Neural progenitor cell (in vitro differentiated cells): ENCODE results near the gene CALCR. TPM values are rescaled to one million over a fixed set of nuclear protein-coding genes. Genes with fewer than 3 reads are reported as not detected.
"Not testable (repeated sequence)": the region's sequence is repeated elsewhere in the genome, so short reads cannot be mapped to it uniquely, and the experiment has no call there.

ENCODE experiments used
- DNase-seq: peaks from one replicate; pipeline ENCODE4 v3.0.0-alpha.2; 2016; ENCODE audit warnings: low spot score
- H2AFZ ChIP-seq: fragments of 200-600 bp; sonication (generic); replicated peaks from 2 replicates; pipeline ENCODE4 v1.6.1; 2016; ENCODE audit warnings: antibody characterized with exemption
- H3F3A ChIP-seq: fragments of 200-600 bp; sonication (generic); 2 replicates; pipeline ENCODE4 v1.6.1; 2016; ENCODE audit warnings: antibody characterized with exemption, low read depth
- H3K27ac ChIP-seq: fragments of 200-600 bp; sonication (generic); 2 replicates; pipeline ENCODE4 v1.5.1; 2016; ENCODE audit warnings: mild to moderate bottlenecking
- H3K27me3 ChIP-seq: fragments of 200-600 bp; sonication (generic); 2 replicates; pipeline ENCODE4 v1.6.1; 2016; ENCODE audit warnings: mild to moderate bottlenecking, moderate library complexity
- H3K36me3 ChIP-seq: fragments of 200-600 bp; sonication (generic); 2 replicates; pipeline ENCODE4 v1.5.1; 2016
- H3K4me1 ChIP-seq: fragments of 200-600 bp; sonication (generic); 2 replicates; pipeline ENCODE4 v1.6.1; 2016; ENCODE audit warnings: mixed run types
- H3K4me2 ChIP-seq: fragments of 200-600 bp; sonication (generic); 2 replicates; pipeline ENCODE4 v1.6.1; 2016
- H3K4me3 ChIP-seq: fragments of 200-600 bp; sonication (generic); 2 replicates; pipeline ENCODE4 v1.5.1; 2016
- H3K79me2 ChIP-seq: fragments of 200-600 bp; sonication (generic); 2 replicates; pipeline ENCODE4 v1.6.1; 2016; ENCODE audit warnings: low read depth
- H3K9ac ChIP-seq: fragments of 200-600 bp; sonication (generic); 2 replicates; pipeline ENCODE4 v1.6.1; 2016
- H3K9me3 ChIP-seq: fragments of 200-600 bp; sonication (generic); 2 replicates; pipeline ENCODE4 v1.5.1; 2016; ENCODE audit warnings: low read depth
- H4K20me1 ChIP-seq: fragments of 200-600 bp; sonication (generic); 2 replicates; pipeline ENCODE4 v1.6.1; 2016; ENCODE audit warnings: low read depth
- H3K27ac Mint-ChIP-seq: 3 replicates; pipeline ENCODE4 v1.8.0; 2021; ENCODE audit warnings: mixed read lengths
- H3K27me3 Mint-ChIP-seq: 2 replicates; pipeline ENCODE4 v1.8.0; 2022; ENCODE audit warnings: low read depth, mild to moderate bottlenecking, inconsistent platforms, moderate library complexity, mixed read lengths; ENCODE audit not compliant: insufficient read depth
- H3K36me3 Mint-ChIP-seq: 3 replicates; pipeline ENCODE4 v1.8.0; 2021; ENCODE audit warnings: mixed read lengths
- H3K4me1 Mint-ChIP-seq: 3 replicates; pipeline ENCODE4 v1.8.0; 2021; ENCODE audit warnings: mixed read lengths
- H3K4me3 Mint-ChIP-seq: 3 replicates; pipeline ENCODE4 v1.8.0; 2021; ENCODE audit warnings: mild to moderate bottlenecking, moderate library complexity, mixed read lengths
- H3K9me3 Mint-ChIP-seq: 3 replicates; pipeline ENCODE4 v1.8.0; 2020; ENCODE audit warnings: mixed read lengths
- EZH2 ChIP-seq: fragments of 200-600 bp; sonication (generic); IDR thresholded peaks from 2 replicates; pipeline ENCODE4 v1.6.1; 2017; ENCODE audit warnings: antibody characterized with exemption, mild to moderate bottlenecking, moderate library complexity
- EZH2phosphoT487 ChIP-seq: fragments of 200-600 bp; sonication (generic); IDR thresholded peaks from 2 replicates; pipeline ENCODE4 v1.6.1; 2017; ENCODE audit warnings: antibody characterized with exemption
- total RNA-seq: library from RNA; depleted of rRNA; stranded (reverse); fragments of >200 nt; gene quantifications from 2 replicates; pipeline ENCODE4 v1.2.3, GENCODE V29; 2015; ENCODE audit warnings: low replicate concordance
- TF ChIP-seq, protein P1 (sequence below): fragments of 200-600 bp; sonication (generic); IDR thresholded peaks from 2 replicates; pipeline ENCODE4 v1.5.1; 2017; ENCODE audit warnings: antibody characterized with exemption, mild to moderate bottlenecking

CALCR gene
- total RNA-seq, 1 donor from 2014 or later = not detected

DNA sequence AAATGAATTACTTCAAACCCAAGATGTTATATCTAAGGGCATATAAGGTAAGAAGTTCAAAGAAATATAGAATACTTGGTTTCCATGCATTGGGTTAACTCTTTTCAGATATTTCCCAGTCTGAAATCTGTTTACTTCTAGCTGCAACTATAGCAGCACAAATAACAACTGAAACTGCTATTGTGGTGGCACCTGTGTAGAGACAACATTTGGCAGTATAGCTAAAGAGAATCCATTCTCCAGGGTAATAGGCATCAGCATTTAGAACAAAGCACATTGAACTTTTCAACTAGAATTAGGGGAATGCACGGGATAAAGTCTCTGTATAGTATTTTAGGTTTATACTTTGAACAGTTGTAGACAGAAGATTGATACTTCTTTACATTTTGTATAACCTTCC is 19.7 kb upstream of the CALCR start:
- H3K4me3 ChIP-seq = no peak overlapping the region
- Mint-ChIP-seq H3K4me1 (peaks cover 2% of the 10 kb centered on the region), H3K9me3 (peaks cover 6% of the 10 kb centered on the region), H3K27me3 (no peaks in the 10 kb centered on the region), H3K27ac (no peak overlapping the region), H3K36me3 (peaks cover 2% of the 10 kb centered on the region), H3K4me3 (no peak overlapping the region)
- no peaks in the 10 kb centered on the region for H3K36me3 ChIP-seq
- no peaks in the 10 kb centered on the region for H3K9me3 ChIP-seq
- no peaks in the 10 kb centered on the region for H3K79me2 ChIP-seq
- TF ChIP-seq EZH2 (no peak), EZH2phosphoT487 (no peak)
- TF ChIP-seq, protein P1, sequence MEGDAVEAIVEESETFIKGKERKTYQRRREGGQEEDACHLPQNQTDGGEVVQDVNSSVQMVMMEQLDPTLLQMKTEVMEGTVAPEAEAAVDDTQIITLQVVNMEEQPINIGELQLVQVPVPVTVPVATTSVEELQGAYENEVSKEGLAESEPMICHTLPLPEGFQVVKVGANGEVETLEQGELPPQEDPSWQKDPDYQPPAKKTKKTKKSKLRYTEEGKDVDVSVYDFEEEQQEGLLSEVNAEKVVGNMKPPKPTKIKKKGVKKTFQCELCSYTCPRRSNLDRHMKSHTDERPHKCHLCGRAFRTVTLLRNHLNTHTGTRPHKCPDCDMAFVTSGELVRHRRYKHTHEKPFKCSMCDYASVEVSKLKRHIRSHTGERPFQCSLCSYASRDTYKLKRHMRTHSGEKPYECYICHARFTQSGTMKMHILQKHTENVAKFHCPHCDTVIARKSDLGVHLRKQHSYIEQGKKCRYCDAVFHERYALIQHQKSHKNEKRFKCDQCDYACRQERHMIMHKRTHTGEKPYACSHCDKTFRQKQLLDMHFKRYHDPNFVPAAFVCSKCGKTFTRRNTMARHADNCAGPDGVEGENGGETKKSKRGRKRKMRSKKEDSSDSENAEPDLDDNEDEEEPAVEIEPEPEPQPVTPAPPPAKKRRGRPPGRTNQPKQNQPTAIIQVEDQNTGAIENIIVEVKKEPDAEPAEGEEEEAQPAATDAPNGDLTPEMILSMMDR = no peak
- no peaks in the 10 kb centered on the region for H4K20me1 ChIP-seq
- H3K27ac ChIP-seq = no peak overlapping the region
- H3K4me1 ChIP-seq = no peaks in the 10 kb centered on the region
- H3F3A ChIP-seq = no peaks in the 10 kb centered on the region
- DNase-seq = no peak
- no peaks in the 10 kb centered on the region for H3K27me3 ChIP-seq
- no peak overlapping the region for H2AFZ ChIP-seq
- no peak overlapping the region for H3K9ac ChIP-seq
- H3K4me2 ChIP-seq = no peak overlapping the region

DNA sequence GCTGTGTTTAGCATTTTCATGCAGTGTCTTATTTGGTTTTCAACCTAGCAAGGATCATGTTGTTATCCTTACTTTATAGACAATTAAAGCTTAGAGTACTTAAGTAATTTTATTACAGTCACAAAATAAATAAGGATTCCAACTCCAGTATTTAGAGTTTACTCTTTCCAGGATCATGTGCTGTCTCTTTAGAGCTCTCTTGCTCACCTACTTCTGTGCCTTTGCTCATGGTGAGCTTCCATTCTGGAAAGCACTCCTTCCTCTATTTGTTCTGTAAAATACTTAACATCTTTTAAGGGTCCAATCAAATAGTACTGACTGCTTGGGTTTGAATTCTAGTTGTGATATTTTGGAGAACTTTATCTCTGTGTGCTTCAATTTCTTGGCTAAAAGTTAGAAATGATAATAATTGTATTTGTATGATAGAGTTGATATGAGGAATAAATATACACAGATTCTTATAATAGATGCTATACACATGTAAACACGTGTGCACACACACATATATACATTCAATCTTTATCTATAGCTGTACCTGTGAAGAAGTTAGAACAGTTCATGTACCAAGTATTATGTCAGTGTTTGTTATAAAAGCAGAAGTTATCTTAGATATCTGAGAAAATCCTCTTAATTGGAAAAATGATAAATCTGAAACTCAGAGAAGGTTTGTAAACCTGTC is 18.2 kb upstream of the CALCR start:
- no peak for DNase-seq
- peak overlapping the region; percentile 16 for H3K4me2 ChIP-seq
- H3K9me3 ChIP-seq = no peaks in the 10 kb centered on the region
- no peaks in the 10 kb centered on the region for H3F3A ChIP-seq
- H3K36me3 ChIP-seq = no peaks in the 10 kb centered on the region
- Mint-ChIP-seq H3K9me3 (peaks cover 9% of the 10 kb centered on the region), H3K4me3 (no peak overlapping the region), H3K27me3 (peaks cover 2% of the 10 kb centered on the region), H3K27ac (no peak overlapping the region), H3K36me3 (peaks cover 2% of the 10 kb centered on the region), H3K4me1 (peaks cover 2% of the 10 kb centered on the region)
- H3K27me3 ChIP-seq = no peaks in the 10 kb centered on the region
- no peak overlapping the region for H3K9ac ChIP-seq
- no peak overlapping the region for H3K27ac ChIP-seq
- H3K79me2 ChIP-seq = no peaks in the 10 kb centered on the region
- peak overlapping the region; percentile 28 for H3K4me3 ChIP-seq
- no peaks in the 10 kb centered on the region for H3K4me1 ChIP-seq
- TF ChIP-seq EZH2phosphoT487 (no peak), EZH2 (no peak)
- TF ChIP-seq, protein P1 = no peak
- H2AFZ ChIP-seq = peak overlapping the region; percentile 18
- no peaks in the 10 kb centered on the region for H4K20me1 ChIP-seq

DNA sequence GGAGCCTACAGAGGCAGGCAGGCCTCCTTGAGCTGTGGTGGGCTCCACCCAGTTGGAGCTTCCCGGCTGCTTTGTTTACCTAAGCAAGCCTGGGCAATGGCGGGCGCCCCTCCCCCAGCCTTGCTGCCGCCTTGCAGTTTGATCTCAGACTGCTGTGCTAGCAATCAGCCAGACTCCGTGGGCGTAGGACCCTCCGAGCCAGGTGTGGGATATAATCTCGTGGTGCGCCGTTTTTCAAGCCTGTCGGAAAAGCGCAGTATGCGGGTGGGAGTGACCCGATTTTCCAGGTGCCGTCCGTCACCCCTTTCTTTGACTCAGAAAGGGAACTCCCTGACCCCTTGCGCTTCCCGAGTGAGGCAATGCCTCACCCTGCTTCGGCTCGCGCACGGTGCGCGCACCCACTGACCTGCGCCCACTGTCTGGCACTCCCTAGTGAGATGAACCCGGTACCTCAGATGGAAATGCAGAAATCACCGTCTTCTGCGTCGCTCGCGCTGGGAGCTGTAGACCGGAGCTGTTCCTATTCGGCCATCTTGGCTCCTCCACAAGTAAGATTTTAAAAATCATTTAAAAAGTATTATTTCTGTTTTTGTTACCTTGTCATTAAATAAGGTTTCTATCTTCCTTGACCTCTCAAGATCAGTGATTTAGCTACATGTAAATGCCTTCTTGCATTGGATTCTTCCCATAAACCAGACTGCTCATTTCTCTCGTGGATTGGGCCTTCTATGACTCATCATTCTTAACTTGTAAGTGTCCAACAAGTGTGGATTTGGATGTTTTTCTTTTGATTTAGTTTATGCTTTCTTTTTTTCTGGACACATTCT is 16.9 kb upstream of the CALCR start:
- not testable (repeated sequence) for H3K36me3 Mint-ChIP-seq, H3K27ac ChIP-seq, H3K4me1 Mint-ChIP-seq, H3K36me3 ChIP-seq, H3K79me2 ChIP-seq, H3K9me3 ChIP-seq, H3K4me1 ChIP-seq, H3K27me3 ChIP-seq, H3K4me3 Mint-ChIP-seq, H3F3A ChIP-seq, H3K9ac ChIP-seq, H4K20me1 ChIP-seq, H3K27me3 Mint-ChIP-seq, H2AFZ ChIP-seq, DNase-seq
- H3K4me3 ChIP-seq = peak overlapping the region; percentile 28
- H3K4me2 ChIP-seq = peak overlapping the region; percentile 16
- H3K9me3 Mint-ChIP-seq = peaks cover 11% of the 10 kb centered on the region
- H3K27ac Mint-ChIP-seq = peak overlapping the region; percentile 23

DNA sequence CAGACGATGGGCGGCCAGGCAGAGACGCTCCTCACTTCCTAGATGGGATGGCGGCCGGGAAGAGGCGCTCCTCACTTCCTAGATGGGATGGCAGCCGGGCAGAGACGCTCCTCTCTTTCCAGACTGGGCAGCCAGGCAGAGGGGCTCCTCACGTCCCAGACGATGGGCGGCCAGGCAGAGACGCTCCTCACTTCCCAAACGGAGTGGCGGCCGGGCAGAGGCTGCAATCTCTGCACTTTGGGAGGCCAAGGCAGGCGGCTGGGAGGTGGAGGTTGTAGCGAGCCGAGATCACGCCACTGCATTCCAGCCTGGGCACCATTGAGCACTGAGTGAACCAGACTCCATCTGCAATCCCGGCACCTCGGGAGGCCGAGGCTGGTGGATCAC is 11.9 kb upstream of the CALCR start:
- H3K27me3 ChIP-seq, H3F3A ChIP-seq, H3K4me1 Mint-ChIP-seq, H3K4me1 ChIP-seq, H3K4me3 Mint-ChIP-seq, H3K9me3 ChIP-seq, DNase-seq, H3K36me3 ChIP-seq, H3K4me2 ChIP-seq, H3K9ac ChIP-seq, H3K27ac ChIP-seq, H3K4me3 ChIP-seq, H3K27ac Mint-ChIP-seq, H4K20me1 ChIP-seq, H3K36me3 Mint-ChIP-seq, H2AFZ ChIP-seq, H3K79me2 ChIP-seq, H3K27me3 Mint-ChIP-seq: not testable (repeated sequence)
- H3K9me3 Mint-ChIP-seq = peaks cover 12% of the 10 kb centered on the region

DNA sequence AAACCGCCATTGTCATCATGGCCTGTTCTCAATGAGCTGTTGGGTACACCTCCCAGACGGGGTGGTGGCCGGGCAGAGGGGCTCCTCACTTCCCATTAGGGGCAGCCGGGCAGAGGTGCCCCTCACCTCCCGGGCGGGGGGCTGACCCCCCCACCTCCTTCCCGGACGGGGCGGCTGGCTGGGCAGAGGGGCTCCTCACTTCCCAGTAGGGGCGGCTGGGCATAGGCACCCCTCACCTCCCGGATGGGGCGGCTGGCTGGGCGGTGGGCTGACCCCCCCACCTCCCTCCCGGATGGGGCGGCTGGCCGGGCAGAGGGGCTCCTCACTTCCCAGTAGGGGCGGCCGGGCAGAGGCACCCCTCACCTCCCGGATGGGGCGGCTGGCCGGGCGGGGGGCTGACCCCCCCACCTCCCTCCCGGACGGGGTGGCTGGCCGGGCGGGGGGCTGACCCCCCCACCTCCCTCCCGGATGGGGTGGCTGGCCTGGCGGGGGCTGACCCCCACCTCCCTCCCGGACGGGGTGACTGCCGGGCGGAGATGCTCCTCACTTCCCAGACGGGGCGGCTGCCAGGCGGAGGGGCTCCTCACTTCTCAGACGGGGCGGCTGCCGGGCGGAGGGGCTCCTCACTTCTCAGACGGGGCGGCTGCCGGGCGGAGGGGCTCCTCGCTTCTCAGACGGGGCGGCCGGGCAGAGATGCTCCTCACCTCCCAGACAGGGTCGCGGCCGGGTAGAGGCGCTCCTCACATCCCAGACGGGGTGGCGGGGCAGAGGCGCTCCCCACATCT is 11.4 kb upstream of the CALCR start:
- H3K4me1 Mint-ChIP-seq, H3K4me3 ChIP-seq, H3K27ac Mint-ChIP-seq, H3F3A ChIP-seq, H3K27me3 Mint-ChIP-seq, H3K9ac ChIP-seq, H3K36me3 Mint-ChIP-seq, H3K9me3 ChIP-seq, H3K27me3 ChIP-seq, H3K36me3 ChIP-seq, H4K20me1 ChIP-seq, H3K27ac ChIP-seq, H3K79me2 ChIP-seq, H3K4me3 Mint-ChIP-seq, H3K4me2 ChIP-seq, H3K4me1 ChIP-seq, DNase-seq, H2AFZ ChIP-seq: not testable (repeated sequence)
- H3K9me3 Mint-ChIP-seq = peaks cover 12% of the 10 kb centered on the region
